ENCODE data around the gene RPS16.
"Not testable (repeated sequence)": the region's sequence is repeated elsewhere in the genome, so short reads cannot be mapped to it uniquely, and the experiment has no call there.

RPS16 gene

GRCh38 chr19:39472746-39473442, 37.1 kb upstream of the RPS16 start:
- H3K4me1 ChIP-seq (ENCODE audit: control insufficient read depth, insufficient read depth, low read length), result no peaks in the 10 kb centered on the region
- no peaks in the 10 kb centered on the region for H3K9me3 ChIP-seq (ENCODE audit: control insufficient read depth, insufficient read depth, low read depth, low read length)
- H3K36me3 ChIP-seq (ENCODE audit: control insufficient read depth, insufficient read depth, low read length), result peaks cover 85% of the 10 kb centered on the region
- H3K27ac ChIP-seq (ENCODE audit: low read depth, low read length), result no peak overlapping the region
- no peak overlapping the region for H3K4me3 ChIP-seq (ENCODE audit: low read depth, low read length)
- H3K9ac ChIP-seq (ENCODE audit: low read length), result no peak overlapping the region
- H3K27me3 ChIP-seq (ENCODE audit: control insufficient read depth, insufficient read depth, low read length), result no peaks in the 10 kb centered on the region

- H3K9ac ChIP-seq (ENCODE audit: low read length), result no peak overlapping the region
- H3K27ac ChIP-seq (ENCODE audit: low read depth, low read length), result no peak overlapping the region
- H3K27me3 ChIP-seq (ENCODE audit: control insufficient read depth, insufficient read depth, low read length), result no peaks in the 10 kb centered on the region
- peaks cover 93% of the 10 kb centered on the region for H3K36me3 ChIP-seq (ENCODE audit: control insufficient read depth, insufficient read depth, low read length)
- no peak overlapping the region for H3K4me3 ChIP-seq (ENCODE audit: low read depth, low read length)
- H3K9me3 ChIP-seq (ENCODE audit: control insufficient read depth, insufficient read depth, low read depth, low read length), result no peaks in the 10 kb centered on the region
- H3K4me1 ChIP-seq (ENCODE audit: control insufficient read depth, insufficient read depth, low read length), result no peaks in the 10 kb centered on the region
These were observed 36.2 kb upstream of the RPS16 start for GRCh38 chr19:39471756-39472536.

- no peaks in the 10 kb centered on the region for H3K9me3 ChIP-seq (ENCODE audit: control insufficient read depth, insufficient read depth, low read depth, low read length)
- no peaks in the 10 kb centered on the region for H3K27me3 ChIP-seq (ENCODE audit: control insufficient read depth, insufficient read depth, low read length)
- peaks cover 92% of the 10 kb centered on the region for H3K36me3 ChIP-seq (ENCODE audit: control insufficient read depth, insufficient read depth, low read length)
- H3K27ac ChIP-seq (ENCODE audit: low read depth, low read length), result no peak overlapping the region
- no peak overlapping the region for H3K9ac ChIP-seq (ENCODE audit: low read length)
- no peak overlapping the region for H3K4me3 ChIP-seq (ENCODE audit: low read depth, low read length)
- H3K4me1 ChIP-seq (ENCODE audit: control insufficient read depth, insufficient read depth, low read length), result no peaks in the 10 kb centered on the region
These were observed 35.1 kb upstream of the RPS16 start for GRCh38 chr19:39470724-39471339.

- H3K4me3 ChIP-seq (ENCODE audit: low read depth, low read length), result no peak overlapping the region
- H3K4me1 ChIP-seq (ENCODE audit: control insufficient read depth, insufficient read depth, low read length), result no peaks in the 10 kb centered on the region
- H3K27me3 ChIP-seq (ENCODE audit: control insufficient read depth, insufficient read depth, low read length), result no peaks in the 10 kb centered on the region
- H3K9me3 ChIP-seq (ENCODE audit: control insufficient read depth, insufficient read depth, low read depth, low read length), result no peaks in the 10 kb centered on the region
- H3K36me3 ChIP-seq (ENCODE audit: control insufficient read depth, insufficient read depth, low read length), result peaks cover 97% of the 10 kb centered on the region
- H3K9ac ChIP-seq (ENCODE audit: low read length), result no peak overlapping the region
- H3K27ac ChIP-seq (ENCODE audit: low read depth, low read length), result no peak overlapping the region
These were observed 33.8 kb upstream of the RPS16 start for GRCh38 chr19:39469567-39469966.

- peaks cover 97% of the 10 kb centered on the region for H3K36me3 ChIP-seq (ENCODE audit: control insufficient read depth, insufficient read depth, low read length)
- H3K9me3 ChIP-seq (ENCODE audit: control insufficient read depth, insufficient read depth, low read depth, low read length), result no peaks in the 10 kb centered on the region
- no peaks in the 10 kb centered on the region for H3K27me3 ChIP-seq (ENCODE audit: control insufficient read depth, insufficient read depth, low read length)
- no peak overlapping the region for H3K27ac ChIP-seq (ENCODE audit: low read depth, low read length)
- H3K4me1 ChIP-seq (ENCODE audit: control insufficient read depth, insufficient read depth, low read length), result no peaks in the 10 kb centered on the region
- no peak overlapping the region for H3K4me3 ChIP-seq (ENCODE audit: low read depth, low read length)
- H3K9ac ChIP-seq (ENCODE audit: low read length), result no peak overlapping the region
These were observed 33.3 kb upstream of the RPS16 start for GRCh38 chr19:39469036-39469435.

DNA sequence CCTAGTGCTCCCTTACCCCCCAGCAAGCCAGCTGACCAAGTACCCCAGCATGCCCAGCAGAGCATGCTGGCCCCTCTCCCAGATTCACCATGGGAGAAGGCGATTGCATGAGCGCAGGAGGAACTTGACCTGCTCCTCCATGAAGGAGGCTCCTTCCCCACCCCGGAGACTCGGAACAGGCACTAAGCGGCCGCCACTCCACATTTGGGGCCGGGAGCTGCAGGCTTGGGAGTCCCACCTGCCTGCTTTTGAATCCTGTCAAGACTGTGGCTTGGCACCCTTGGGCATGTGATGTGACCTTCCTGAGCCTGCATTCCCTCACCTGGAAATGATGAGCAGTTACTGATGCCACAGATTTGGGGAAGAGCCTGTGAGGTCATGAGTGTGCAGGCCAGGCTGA, 32.2 kb upstream of the RPS16 start:
- Histone ChIP-seq H3K27ac (ENCODE audit: low read depth, low read length) (no peak overlapping the region), H3K9ac (ENCODE audit: low read length) (no peak overlapping the region), H3K4me1 (ENCODE audit: control insufficient read depth, insufficient read depth, low read length) (no peaks in the 10 kb centered on the region), H3K4me3 (ENCODE audit: low read depth, low read length) (no peak overlapping the region), H3K9me3 (ENCODE audit: control insufficient read depth, insufficient read depth, low read depth, low read length) (no peaks in the 10 kb centered on the region), H3K36me3 (ENCODE audit: control insufficient read depth, insufficient read depth, low read length) (peaks cover 95% of the 10 kb centered on the region), H3K27me3 (ENCODE audit: control insufficient read depth, insufficient read depth, low read length) (no peaks in the 10 kb centered on the region)

GRCh38 chr19:39465956-39466747, 30.4 kb upstream of the RPS16 start:
- no peaks in the 10 kb centered on the region for H3K27me3 ChIP-seq (ENCODE audit: control insufficient read depth, insufficient read depth, low read length)
- H3K9ac ChIP-seq (ENCODE audit: low read length), result no peak overlapping the region
- H3K4me3 ChIP-seq (ENCODE audit: low read depth, low read length), result no peak overlapping the region
- peaks cover 85% of the 10 kb centered on the region for H3K36me3 ChIP-seq (ENCODE audit: control insufficient read depth, insufficient read depth, low read length)
- H3K9me3 ChIP-seq (ENCODE audit: control insufficient read depth, insufficient read depth, low read depth, low read length), result no peaks in the 10 kb centered on the region
- no peak overlapping the region for H3K27ac ChIP-seq (ENCODE audit: low read depth, low read length)
- H3K4me1 ChIP-seq (ENCODE audit: control insufficient read depth, insufficient read depth, low read length), result no peaks in the 10 kb centered on the region

- H3K9ac ChIP-seq (ENCODE audit: low read length), result no peak overlapping the region
- H3K9me3 ChIP-seq (ENCODE audit: control insufficient read depth, insufficient read depth, low read depth, low read length), result no peaks in the 10 kb centered on the region
- no peaks in the 10 kb centered on the region for H3K4me1 ChIP-seq (ENCODE audit: control insufficient read depth, insufficient read depth, low read length)
- H3K27me3 ChIP-seq (ENCODE audit: control insufficient read depth, insufficient read depth, low read length), result no peaks in the 10 kb centered on the region
- H3K36me3 ChIP-seq (ENCODE audit: control insufficient read depth, insufficient read depth, low read length), result peaks cover 85% of the 10 kb centered on the region
- no peak overlapping the region for H3K27ac ChIP-seq (ENCODE audit: low read depth, low read length)
- no peak overlapping the region for H3K4me3 ChIP-seq (ENCODE audit: low read depth, low read length)
These were observed 27.7 kb upstream of the RPS16 start for GRCh38 chr19:39463403-39463802.

- not testable (repeated sequence) for H3K9me3 ChIP-seq (ENCODE audit: control insufficient read depth, insufficient read depth, low read depth, low read length); H3K27me3 ChIP-seq (ENCODE audit: control insufficient read depth, insufficient read depth, low read length); H3K4me3 ChIP-seq (ENCODE audit: low read depth, low read length); H3K9ac ChIP-seq (ENCODE audit: low read length); H3K27ac ChIP-seq (ENCODE audit: low read depth, low read length); H3K4me1 ChIP-seq (ENCODE audit: control insufficient read depth, insufficient read depth, low read length)
- peaks cover 57% of the 10 kb centered on the region for H3K36me3 ChIP-seq (ENCODE audit: control insufficient read depth, insufficient read depth, low read length)
These were observed 15.5 kb upstream of the RPS16 start for GRCh38 chr19:39451257-39451656.

DNA sequence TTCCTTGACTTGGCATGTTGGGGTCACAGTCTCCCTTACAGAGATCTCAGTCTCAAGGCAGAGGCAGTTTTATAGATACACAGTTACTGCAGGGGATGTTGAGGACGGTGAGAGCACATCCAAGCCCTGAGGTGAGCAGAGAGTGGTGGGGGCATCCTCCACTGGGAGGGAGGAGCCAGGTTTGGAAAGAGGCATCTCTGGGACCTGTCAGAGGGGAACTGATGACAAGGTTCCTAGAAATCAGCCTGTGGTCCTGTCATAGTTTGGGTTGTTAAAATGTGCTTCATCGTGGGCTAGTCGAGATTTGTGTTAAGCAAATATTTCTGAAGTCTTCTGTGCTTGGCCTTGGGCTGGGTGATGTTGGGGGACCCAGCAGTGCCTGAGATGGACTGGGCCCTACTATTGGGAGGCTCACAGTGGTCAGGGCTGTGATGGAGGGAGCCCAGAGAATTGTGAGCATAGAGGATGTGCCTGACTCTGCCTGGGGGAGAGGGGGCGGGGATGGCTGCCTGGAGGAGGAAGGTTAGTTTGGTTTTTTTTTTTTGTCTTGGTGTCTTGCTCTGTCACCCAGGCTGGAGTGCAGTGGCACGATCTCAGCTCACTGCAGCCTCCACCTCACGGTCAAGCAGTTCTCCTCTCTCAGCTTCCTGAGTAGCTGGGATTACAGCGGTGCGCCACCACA, 13.5 kb upstream of the RPS16 start:
- H3K4me3 ChIP-seq (ENCODE audit: low read depth, low read length), result no peak overlapping the region
- no peaks in the 10 kb centered on the region for H3K27me3 ChIP-seq (ENCODE audit: control insufficient read depth, insufficient read depth, low read length)
- peaks cover 50% of the 10 kb centered on the region for H3K36me3 ChIP-seq (ENCODE audit: control insufficient read depth, insufficient read depth, low read length)
- no peak overlapping the region for H3K27ac ChIP-seq (ENCODE audit: low read depth, low read length)
- no peaks in the 10 kb centered on the region for H3K4me1 ChIP-seq (ENCODE audit: control insufficient read depth, insufficient read depth, low read length)
- H3K9ac ChIP-seq (ENCODE audit: low read length), result no peak overlapping the region
- no peaks in the 10 kb centered on the region for H3K9me3 ChIP-seq (ENCODE audit: control insufficient read depth, insufficient read depth, low read depth, low read length)
